HUES6 (cell line): ENCODE data around the gene FGFBP3.
"Not testable (repeated sequence)": the region's sequence is repeated elsewhere in the genome, so short reads cannot be mapped to it uniquely, and the experiment has no call there.

Experiments used
- H3K27ac ChIP-seq: 2 replicates; pipeline ENCODE4 v1.7.0; 2013; ENCODE audit warnings: low read depth, mild to moderate bottlenecking, low read length, inconsistent platforms
- H3K27me3 ChIP-seq: 2 replicates; pipeline ENCODE4 v1.6.1; 2013; ENCODE audit warnings: low read length; ENCODE audit not compliant: control insufficient read depth, insufficient read depth
- H3K36me3 ChIP-seq: 2 replicates; pipeline ENCODE4 v1.6.1; 2013; ENCODE audit warnings: low read length; ENCODE audit not compliant: control insufficient read depth, insufficient read depth
- H3K4me1 ChIP-seq: 2 replicates; pipeline ENCODE4 v1.6.1; 2013; ENCODE audit warnings: low read length; ENCODE audit not compliant: control insufficient read depth, insufficient read depth
- H3K4me3 ChIP-seq: 2 replicates; pipeline ENCODE4 v1.5.1; 2013; ENCODE audit warnings: low read depth, low read length
- H3K9ac ChIP-seq: one replicate; pipeline ENCODE4 v1.6.1; 2013; ENCODE audit warnings: mild to moderate bottlenecking, low read length
- H3K9me3 ChIP-seq: 2 replicates; pipeline ENCODE4 v1.6.1; 2013; ENCODE audit warnings: low read depth, low read length; ENCODE audit not compliant: control insufficient read depth, insufficient read depth

The FGFBP3 gene

GRCh38 chr10:91897421-91897820, 11.9 kb downstream of the FGFBP3 start:
- Histone ChIP-seq H3K9me3 (peaks cover 7% of the 10 kb centered on the region), H3K36me3 (no peaks in the 10 kb centered on the region), H3K4me1 (peaks cover 10% of the 10 kb centered on the region; the same call in 1 of the 2 replicates), H3K4me3 (no peak overlapping the region), H3K27me3 (no peaks in the 10 kb centered on the region), H3K27ac (no peak overlapping the region), H3K9ac (no peak overlapping the region)

DNA sequence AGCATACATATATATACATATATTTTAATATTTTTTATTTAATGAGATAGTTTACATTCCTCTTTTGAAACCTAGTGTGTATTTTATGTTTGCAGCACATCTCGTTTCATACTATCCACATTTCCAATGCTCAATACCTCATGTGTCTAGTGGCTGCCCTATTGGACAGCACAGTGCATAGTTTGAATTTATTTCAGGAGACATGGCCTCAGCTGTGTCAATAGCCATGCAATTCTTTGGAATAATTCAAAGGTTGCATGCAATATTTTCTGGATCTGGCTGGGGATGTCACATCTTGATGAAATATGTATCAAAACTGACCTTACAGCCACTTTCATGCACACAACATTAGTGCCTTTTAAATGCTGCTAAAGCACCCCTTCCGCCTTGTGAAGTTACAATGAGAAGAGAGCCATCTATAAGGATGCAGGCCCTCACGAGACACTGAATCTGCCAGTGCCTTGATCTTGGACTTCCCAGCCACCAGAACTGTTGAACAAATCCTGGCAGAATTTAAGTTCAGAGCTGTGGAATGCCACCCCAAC, 13.0 kb downstream of the FGFBP3 start:
- H3K27me3 ChIP-seq: no peaks in the 10 kb centered on the region
- no peaks in the 10 kb centered on the region; the same call in 1 of the 2 replicates for H3K4me1 ChIP-seq
- no peak overlapping the region for H3K9ac ChIP-seq
- H3K9me3 ChIP-seq: peaks cover 7% of the 10 kb centered on the region
- no peak overlapping the region for H3K27ac ChIP-seq
- H3K36me3 ChIP-seq: no peaks in the 10 kb centered on the region
- H3K4me3 ChIP-seq: no peak overlapping the region

DNA sequence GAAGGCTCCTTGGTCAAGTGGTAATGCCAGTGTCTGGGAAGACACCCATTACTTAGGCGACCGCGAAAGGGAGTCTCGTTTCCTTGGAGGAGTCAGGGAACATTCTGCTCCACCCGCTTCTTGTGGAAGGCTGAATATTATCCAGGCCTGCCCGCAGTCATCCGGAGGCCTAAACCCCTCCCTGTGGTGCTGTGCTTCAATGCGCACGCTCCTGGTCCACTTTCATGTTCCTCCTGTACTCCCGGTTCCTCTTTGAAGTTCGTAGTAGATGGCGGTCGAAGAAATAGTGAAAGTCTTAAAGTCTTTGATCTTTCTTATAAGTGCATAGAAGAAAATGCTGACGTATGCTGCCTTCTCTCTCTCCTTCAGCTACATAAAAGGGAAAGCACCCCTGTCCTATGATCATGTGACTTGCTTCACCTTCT, 15.0 kb downstream of the FGFBP3 start:
- not testable (repeated sequence) for H3K36me3 ChIP-seq, H3K9ac ChIP-seq, H3K27me3 ChIP-seq

GRCh38 chr10:91893051-91893450, 16.2 kb downstream of the FGFBP3 start:
- Histone ChIP-seq H3K9me3 (peaks cover 7% of the 10 kb centered on the region), H3K27me3 (no peaks in the 10 kb centered on the region), H3K9ac (no peak overlapping the region), H3K4me3 (no peak overlapping the region), H3K36me3 (no peaks in the 10 kb centered on the region), H3K4me1 (peaks cover 10% of the 10 kb centered on the region), H3K27ac (no peak overlapping the region)

More for the DNA sequence above, 15.0 kb downstream of the FGFBP3 start:
- H3K4me3 ChIP-seq, H3K27ac ChIP-seq, H3K4me1 ChIP-seq, H3K9me3 ChIP-seq: not testable (repeated sequence)

DNA sequence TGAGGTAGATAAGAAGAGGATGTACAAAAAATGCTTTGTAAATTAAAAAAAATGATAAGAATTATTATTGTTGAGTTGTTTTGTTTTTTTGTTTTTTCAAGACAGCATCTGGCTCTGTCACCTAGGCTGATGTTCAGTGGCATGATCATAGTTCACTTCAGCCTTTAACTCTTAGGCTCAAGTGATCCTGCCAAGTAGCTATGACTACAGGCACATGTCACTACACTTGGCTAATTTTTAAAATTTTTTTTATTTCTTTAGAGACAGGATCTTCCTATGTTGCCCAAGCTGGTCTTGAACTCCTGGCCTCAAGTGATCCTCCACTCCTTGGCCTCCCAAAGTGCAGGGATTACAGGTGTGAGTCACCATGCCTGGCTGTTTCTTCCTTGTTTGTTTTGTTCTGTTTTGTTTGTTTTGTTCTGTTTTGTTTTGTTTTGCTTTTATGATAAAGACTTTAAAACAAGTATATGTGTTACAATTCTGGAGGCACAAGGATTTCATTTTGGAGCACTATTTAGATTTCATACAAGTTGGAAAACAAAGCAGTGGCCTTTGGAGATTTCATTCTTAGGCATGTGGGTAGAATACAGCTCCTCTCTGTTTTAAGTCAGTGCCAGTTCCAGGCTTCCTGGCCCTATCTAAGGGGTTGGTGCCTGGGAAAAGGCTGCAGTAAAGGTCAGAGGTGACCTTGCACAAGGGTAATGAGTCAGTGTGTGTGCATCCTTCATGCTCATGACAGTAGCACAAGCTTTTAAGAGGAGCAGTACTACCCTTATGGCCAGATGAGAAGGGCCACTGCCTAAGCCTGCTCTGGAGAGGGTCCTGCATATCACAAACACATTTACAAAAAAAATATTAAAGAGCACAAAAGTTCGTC, 17.9 kb downstream of the FGFBP3 start:
- peaks cover 20% of the 10 kb centered on the region for H3K4me1 ChIP-seq
- H3K9me3 ChIP-seq: peaks cover 3% of the 10 kb centered on the region
- H3K27me3 ChIP-seq: no peaks in the 10 kb centered on the region
- H3K36me3 ChIP-seq: no peaks in the 10 kb centered on the region
- no peak overlapping the region for H3K27ac ChIP-seq
- H3K4me3 ChIP-seq: no peak overlapping the region
- no peak overlapping the region for H3K9ac ChIP-seq

GRCh38 chr10:91887272-91888076, 21.8 kb downstream of the FGFBP3 start:
- no peaks in the 10 kb centered on the region for H3K36me3 ChIP-seq
- H3K27ac ChIP-seq: peak overlapping the region; percentile 84
- H3K9ac ChIP-seq: peak overlapping the region; percentile 73
- H3K27me3 ChIP-seq: no peaks in the 10 kb centered on the region
- peaks cover 48% of the 10 kb centered on the region for H3K4me1 ChIP-seq
- no peaks in the 10 kb centered on the region for H3K9me3 ChIP-seq
- peak overlapping the region; percentile 58 for H3K4me3 ChIP-seq

GRCh38 chr10:91886954-91887271, 22.4 kb downstream of the FGFBP3 start:
- Histone ChIP-seq H3K27ac (peak overlapping the region; percentile 84), H3K9ac (peak overlapping the region; percentile 62), H3K27me3 (no peaks in the 10 kb centered on the region), H3K4me1 (peaks cover 48% of the 10 kb centered on the region), H3K36me3 (no peaks in the 10 kb centered on the region), H3K9me3 (no peaks in the 10 kb centered on the region), H3K4me3 (peak overlapping the region; percentile 58)

DNA sequence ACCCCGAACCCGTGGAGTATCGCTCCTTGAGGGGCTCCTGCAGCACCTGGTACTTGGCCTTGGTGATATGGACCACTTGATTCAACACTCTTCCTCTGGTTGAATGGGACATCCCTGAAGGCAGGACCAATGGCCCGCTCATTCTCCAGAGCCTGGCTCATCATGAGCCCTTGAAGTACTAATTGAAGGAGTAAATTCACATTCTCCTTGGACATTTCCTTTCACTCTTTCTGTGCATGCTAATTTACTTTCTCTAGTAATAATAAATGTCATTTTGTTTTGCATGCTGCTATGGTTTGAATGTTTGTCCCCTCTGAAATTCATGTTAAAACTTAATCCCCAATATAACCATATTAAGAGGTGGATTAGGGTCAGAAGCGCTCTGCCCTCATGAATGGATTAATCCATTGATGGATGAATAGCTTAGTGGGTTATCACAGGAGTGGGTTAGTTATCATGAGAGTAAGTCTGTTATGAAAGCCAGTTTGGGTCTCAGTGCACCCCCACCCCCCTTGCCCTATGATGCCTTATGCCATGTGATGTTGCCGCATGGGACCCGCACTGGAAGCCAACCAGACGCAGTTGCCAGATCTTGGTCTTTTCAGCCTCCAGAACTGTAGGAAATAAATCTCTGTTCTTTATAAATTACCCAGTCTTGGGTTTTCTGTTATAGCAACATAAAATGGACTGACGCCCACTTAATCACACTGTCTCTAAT, 23.8 kb downstream of the FGFBP3 start:
- Histone ChIP-seq H3K36me3 (no peaks in the 10 kb centered on the region), H3K9me3 (peaks cover 2% of the 10 kb centered on the region; the same call in 1 of the 2 replicates), H3K9ac (no peak overlapping the region), H3K4me3 (0 out of 2 replicates have a peak overlapping the region, but pooled peaks have one; percentile 18), H3K27me3 (no peaks in the 10 kb centered on the region), H3K27ac (no peak overlapping the region), H3K4me1 (peaks cover 49% of the 10 kb centered on the region)

DNA sequence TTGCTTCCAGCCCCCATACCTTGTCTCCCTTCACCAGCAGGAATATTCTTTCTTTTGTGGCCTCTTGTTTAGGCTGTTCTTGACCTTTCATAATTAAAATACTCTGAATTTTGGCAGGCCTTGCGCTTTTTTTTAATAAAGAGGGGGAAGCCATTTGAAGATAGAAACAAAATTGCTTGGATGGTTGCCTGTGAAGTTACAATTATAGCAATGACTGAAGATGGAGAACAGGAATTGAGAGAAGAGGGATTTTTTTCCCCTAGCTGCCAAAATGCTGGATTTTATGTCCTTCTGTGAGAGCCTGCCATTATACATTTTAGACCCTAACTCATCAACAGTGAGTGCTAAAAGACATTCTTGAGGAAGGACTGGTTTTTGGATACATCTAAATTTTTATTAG, 24.8 kb downstream of the FGFBP3 start:
- Histone ChIP-seq H3K4me3 (no peak overlapping the region; the same call in 1 of the 2 replicates), H3K9me3 (peaks cover 2% of the 10 kb centered on the region; the same call in 1 of the 2 replicates), H3K27me3 (no peaks in the 10 kb centered on the region), H3K4me1 (peaks cover 55% of the 10 kb centered on the region), H3K36me3 (no peaks in the 10 kb centered on the region), H3K27ac (peak overlapping the region; percentile 13; the same call in 1 of the 2 replicates), H3K9ac (peak overlapping the region; percentile 3)

DNA sequence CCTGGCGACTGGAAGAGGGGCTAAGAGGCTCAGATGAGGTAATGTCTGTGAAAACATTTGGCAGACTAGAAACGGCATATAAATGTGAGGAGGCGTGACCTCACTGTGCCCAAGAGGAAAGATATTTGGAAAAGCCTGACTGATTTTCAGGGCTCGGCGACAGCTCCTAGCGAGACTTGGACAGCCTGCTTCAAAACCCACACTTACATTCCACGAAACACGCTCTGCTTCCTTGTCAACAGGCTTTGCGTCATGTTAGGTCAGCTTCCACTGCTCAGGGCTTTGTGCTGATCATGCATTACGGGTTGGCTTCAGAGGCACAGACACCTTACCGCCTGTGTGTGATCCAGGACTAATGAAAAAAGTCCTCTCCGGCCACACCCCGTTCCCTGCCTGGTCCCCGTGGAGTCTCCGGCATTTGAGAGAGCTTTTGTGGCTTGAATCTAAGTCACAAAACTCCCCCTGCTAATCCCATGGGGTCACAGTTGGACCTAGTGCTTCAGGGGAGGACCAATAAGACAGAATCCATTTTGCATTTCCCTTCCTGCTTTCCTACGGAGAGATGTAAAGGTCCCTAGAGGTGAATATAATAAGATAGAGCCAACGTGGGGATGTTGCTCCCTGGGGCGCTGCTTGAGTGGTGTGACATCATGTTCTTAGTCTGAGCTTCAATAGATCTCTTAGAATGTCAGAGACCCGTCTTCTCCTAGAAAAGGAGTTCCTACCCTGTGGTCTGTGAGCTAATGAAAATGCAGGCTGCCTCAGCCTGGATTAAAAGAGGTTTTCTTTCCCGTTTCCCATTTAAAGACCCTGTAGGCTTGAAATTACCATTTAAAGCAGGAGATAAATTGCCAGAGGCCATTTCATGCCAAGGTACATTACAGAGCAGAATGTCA, 25.5 kb downstream of the FGFBP3 start:
- H3K27me3 ChIP-seq: no peaks in the 10 kb centered on the region
- peaks cover 58% of the 10 kb centered on the region for H3K4me1 ChIP-seq
- peak overlapping the region; percentile 13; the same call in 1 of the 2 replicates for H3K27ac ChIP-seq
- H3K4me3 ChIP-seq: peak overlapping the region; percentile 40
- H3K9ac ChIP-seq: peak overlapping the region; percentile 69
- no peaks in the 10 kb centered on the region for H3K36me3 ChIP-seq
- peaks cover 2% of the 10 kb centered on the region; the same call in 1 of the 2 replicates for H3K9me3 ChIP-seq
